ENCODE measurements around the gene EFL1. TPM values are rescaled to one million over a fixed set of nuclear protein-coding genes. Genes with fewer than 3 reads are reported as not detected.
A peak's percentile ranks its signal among the peaks of the same experiment; 100 is the strongest.
"Not testable (repeated sequence)": the region's sequence is repeated elsewhere in the genome, so short reads cannot be mapped to it uniquely, and the experiment has no call there.

The EFL1 gene
- total and polyA plus RNA-seq, 2 donors, result 10.4 to 25.5 TPM

- H3K27ac ChIP-seq (ENCODE audit: low read depth in 1 of 2, low read length in 1 of 2), result no peak overlapping the region
- no peaks in the 10 kb centered on the region for H3K9me3 ChIP-seq (ENCODE audit: control insufficient read depth in 2 of 2, insufficient read depth in 1 of 2, low read length in 1 of 2)
- peaks cover 7 to 27% of the 10 kb centered on the region in 2 donors for H3K4me1 ChIP-seq (ENCODE audit: control insufficient read depth in 2 of 2, insufficient read depth in 2 of 2, low read length in 2 of 2)
- H3K4me3 ChIP-seq (ENCODE audit: low read length in 2 of 2), result no peak overlapping the region
- 93% methylated on average over 3 of the region's 3 CpGs for WGBS
- H3K27me3 ChIP-seq (ENCODE audit: control insufficient read depth in 2 of 2, insufficient read depth in 1 of 2, low read length in 1 of 2), result no peaks in the 10 kb centered on the region
- H3K36me3 ChIP-seq (ENCODE audit: control insufficient read depth in 2 of 2, insufficient read depth in 2 of 2, low read length in 1 of 2), result no peaks in the 10 kb centered on the region
- DNase-seq (ENCODE audit: low read depth in 6 of 9, low spot score in 9 of 9), result no peak
These were observed 38.9 kb upstream of the EFL1 start for GRCh38 chr15:82301296-82302016.

GRCh38 chr15:82300883-82301282 lies 38.3 kb upstream of the EFL1 start:
- no peak for DNase-seq (ENCODE audit: low read depth in 6 of 9, low spot score in 9 of 9)
- no peaks in the 10 kb centered on the region for H3K27me3 ChIP-seq (ENCODE audit: control insufficient read depth in 2 of 2, insufficient read depth in 1 of 2, low read length in 1 of 2)
- H3K4me3 ChIP-seq (ENCODE audit: low read length in 2 of 2), result no peak overlapping the region
- H3K27ac ChIP-seq (ENCODE audit: low read depth in 1 of 2, low read length in 1 of 2), result no peak overlapping the region
- peaks cover 7 to 27% of the 10 kb centered on the region in 2 donors for H3K4me1 ChIP-seq (ENCODE audit: control insufficient read depth in 2 of 2, insufficient read depth in 2 of 2, low read length in 2 of 2)
- over 99% methylated on average over 7 of the region's 7 CpGs for WGBS
- no peaks in the 10 kb centered on the region for H3K36me3 ChIP-seq (ENCODE audit: control insufficient read depth in 2 of 2, insufficient read depth in 2 of 2, low read length in 1 of 2)
- H3K9me3 ChIP-seq (ENCODE audit: control insufficient read depth in 2 of 2, insufficient read depth in 1 of 2, low read length in 1 of 2), result no peaks in the 10 kb centered on the region

DNA sequence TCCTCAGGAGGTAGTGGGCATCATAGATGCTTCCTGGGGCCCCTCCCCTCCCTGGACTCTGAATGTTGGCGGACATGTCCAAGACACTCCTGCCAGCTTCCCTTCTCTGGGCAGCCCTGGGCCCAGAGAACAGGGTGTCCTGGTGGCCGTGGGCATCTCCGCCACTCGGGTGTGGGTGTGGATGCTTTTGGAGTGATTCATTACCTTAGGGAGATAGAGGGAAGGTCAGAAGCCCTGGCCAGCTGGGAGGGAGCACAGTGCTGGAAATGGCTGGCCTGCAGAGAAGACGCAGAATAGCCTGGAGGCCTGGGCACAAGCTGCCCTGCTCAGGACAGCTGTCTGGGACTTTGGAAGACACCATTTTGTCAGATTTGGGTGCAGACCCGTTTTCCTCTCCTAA lies 37.8 kb upstream of the EFL1 start:
- H3K36me3 ChIP-seq (ENCODE audit: control insufficient read depth in 2 of 2, insufficient read depth in 2 of 2, low read length in 1 of 2); H3K27ac ChIP-seq (ENCODE audit: low read depth in 1 of 2, low read length in 1 of 2); DNase-seq (ENCODE audit: low read depth in 6 of 9, low spot score in 9 of 9); H3K9me3 ChIP-seq (ENCODE audit: control insufficient read depth in 2 of 2, insufficient read depth in 1 of 2, low read length in 1 of 2); H3K4me3 ChIP-seq (ENCODE audit: low read length in 2 of 2); H3K27me3 ChIP-seq (ENCODE audit: control insufficient read depth in 2 of 2, insufficient read depth in 1 of 2, low read length in 1 of 2): not testable (repeated sequence)
- WGBS, result 97% methylated on average over 6 of the region's 6 CpGs
- peaks cover 7 to 26% of the 10 kb centered on the region in 2 donors for H3K4me1 ChIP-seq (ENCODE audit: control insufficient read depth in 2 of 2, insufficient read depth in 2 of 2, low read length in 2 of 2)

DNA sequence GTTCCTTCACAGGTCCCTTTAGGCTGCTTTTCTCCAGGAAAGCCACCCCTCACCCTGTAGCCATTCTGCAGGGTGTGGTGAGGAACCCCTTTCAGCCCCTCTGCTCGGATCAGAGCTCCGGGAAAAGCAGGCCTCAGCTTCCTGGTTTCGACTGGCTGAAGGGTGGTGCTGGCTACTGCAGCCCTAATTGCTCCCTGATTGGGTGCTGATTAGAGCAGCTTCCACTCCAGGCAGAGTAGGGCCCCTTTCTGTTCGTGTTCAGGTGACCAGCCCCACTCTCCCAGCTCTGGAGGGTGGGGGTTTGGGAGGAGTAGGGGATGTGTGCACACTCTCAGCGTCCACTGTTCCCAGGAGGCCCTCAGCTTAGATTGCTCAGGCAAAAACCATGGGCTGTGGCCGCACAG lies 37.0 kb upstream of the EFL1 start:
- H3K4me1 ChIP-seq (ENCODE audit: control insufficient read depth in 2 of 2, insufficient read depth in 2 of 2, low read length in 2 of 2), result peaks cover 7 to 20% of the 10 kb centered on the region in 2 donors
- not testable (repeated sequence) for H3K4me3 ChIP-seq (ENCODE audit: low read length in 2 of 2); H3K9me3 ChIP-seq (ENCODE audit: control insufficient read depth in 2 of 2, insufficient read depth in 1 of 2, low read length in 1 of 2); DNase-seq (ENCODE audit: low read depth in 6 of 9, low spot score in 9 of 9); H3K27me3 ChIP-seq (ENCODE audit: control insufficient read depth in 2 of 2, insufficient read depth in 1 of 2, low read length in 1 of 2); H3K27ac ChIP-seq (ENCODE audit: low read depth in 1 of 2, low read length in 1 of 2); H3K36me3 ChIP-seq (ENCODE audit: control insufficient read depth in 2 of 2, insufficient read depth in 2 of 2, low read length in 1 of 2)
- 93% methylated on average over 3 of the region's 6 CpGs for WGBS

DNA sequence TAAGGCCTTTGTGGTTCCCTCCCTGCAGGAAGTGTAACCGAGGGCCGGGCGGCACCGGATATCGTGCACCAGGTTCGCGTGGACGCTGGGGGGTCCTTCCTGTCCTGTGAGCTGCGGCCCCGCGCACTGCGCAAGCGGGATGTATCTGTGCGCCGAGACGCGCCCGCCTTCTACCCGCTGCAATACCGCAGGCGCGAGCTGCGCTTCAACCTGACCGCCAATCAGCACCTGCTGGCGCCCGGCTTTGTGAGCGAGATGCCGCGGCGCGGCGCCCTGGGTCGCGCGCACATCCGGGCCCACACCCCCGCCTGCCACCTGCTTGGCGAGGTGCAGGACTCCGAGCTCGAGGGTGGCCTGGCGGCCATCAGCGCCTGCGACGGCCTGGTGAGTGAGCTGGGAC lies 36.0 kb upstream of the EFL1 start:
- no peaks in the 10 kb centered on the region for H3K27me3 ChIP-seq (ENCODE audit: control insufficient read depth in 2 of 2, insufficient read depth in 1 of 2, low read length in 1 of 2)
- H3K9me3 ChIP-seq (ENCODE audit: control insufficient read depth in 2 of 2, insufficient read depth in 1 of 2, low read length in 1 of 2), result no peaks in the 10 kb centered on the region
- peaks cover 7 to 17% of the 10 kb centered on the region in 2 donors for H3K4me1 ChIP-seq (ENCODE audit: control insufficient read depth in 2 of 2, insufficient read depth in 2 of 2, low read length in 2 of 2)
- H3K4me3 ChIP-seq (ENCODE audit: low read length in 2 of 2), result peak overlapping the region; percentile 10 to 11
- DNase-seq (ENCODE audit: low read depth in 6 of 9, low spot score in 9 of 9), result peak in 8 of 9 donors; percentile 43 to 84 (median 63)
- H3K36me3 ChIP-seq (ENCODE audit: control insufficient read depth in 2 of 2, insufficient read depth in 2 of 2, low read length in 1 of 2), result no peaks in the 10 kb centered on the region
- H3K27ac ChIP-seq (ENCODE audit: low read depth in 1 of 2, low read length in 1 of 2), result peak overlapping the region; percentile 53 to 62
- 16% methylated on average over 44 of the region's 44 CpGs for WGBS

GRCh38 chr15:82298032-82298431 lies 35.5 kb upstream of the EFL1 start:
- no peak for DNase-seq (ENCODE audit: low read depth in 6 of 9, low spot score in 9 of 9)

GRCh38 chr15:82297546-82297945 lies 35.0 kb upstream of the EFL1 start:
- Histone ChIP-seq H3K36me3 (ENCODE audit: control insufficient read depth in 2 of 2, insufficient read depth in 2 of 2, low read length in 1 of 2) (no peaks in the 10 kb centered on the region), H3K4me3 (ENCODE audit: low read length in 2 of 2) (no peak overlapping the region), H3K27me3 (ENCODE audit: control insufficient read depth in 2 of 2, insufficient read depth in 1 of 2, low read length in 1 of 2) (no peaks in the 10 kb centered on the region), H3K27ac (ENCODE audit: low read depth in 1 of 2, low read length in 1 of 2) (no peak overlapping the region), H3K4me1 (ENCODE audit: control insufficient read depth in 2 of 2, insufficient read depth in 2 of 2, low read length in 2 of 2) (peaks cover 7 to 17% of the 10 kb centered on the region in 2 donors), H3K9me3 (ENCODE audit: control insufficient read depth in 2 of 2, insufficient read depth in 1 of 2, low read length in 1 of 2) (no peaks in the 10 kb centered on the region)
- DNase-seq (ENCODE audit: low read depth in 6 of 9, low spot score in 9 of 9), result no peak
- WGBS, result 97% methylated on average over 5 of the region's 5 CpGs

More at GRCh38 chr15:82298032-82298431, 35.5 kb upstream of the EFL1 start:
- 97% methylated on average over 13 of the region's 13 CpGs for WGBS
- Histone ChIP-seq H3K36me3 (ENCODE audit: control insufficient read depth in 2 of 2, insufficient read depth in 2 of 2, low read length in 1 of 2) (no peaks in the 10 kb centered on the region), H3K4me3 (ENCODE audit: low read length in 2 of 2) (peak overlapping the region in 1 of 2 donors; percentile 10), H3K9me3 (ENCODE audit: control insufficient read depth in 2 of 2, insufficient read depth in 1 of 2, low read length in 1 of 2) (no peaks in the 10 kb centered on the region), H3K4me1 (ENCODE audit: control insufficient read depth in 2 of 2, insufficient read depth in 2 of 2, low read length in 2 of 2) (peaks cover 7 to 17% of the 10 kb centered on the region in 2 donors), H3K27me3 (ENCODE audit: control insufficient read depth in 2 of 2, insufficient read depth in 1 of 2, low read length in 1 of 2) (no peaks in the 10 kb centered on the region), H3K27ac (ENCODE audit: low read depth in 1 of 2, low read length in 1 of 2) (peak overlapping the region; percentile 53 to 62)

- WGBS, result 89% methylated on average over 11 of the region's 11 CpGs
- Histone ChIP-seq H3K4me1 (ENCODE audit: control insufficient read depth in 2 of 2, insufficient read depth in 2 of 2, low read length in 2 of 2) (peaks cover 7 to 17% of the 10 kb centered on the region in 2 donors), H3K27ac (ENCODE audit: low read depth in 1 of 2, low read length in 1 of 2) (no peak overlapping the region), H3K36me3 (ENCODE audit: control insufficient read depth in 2 of 2, insufficient read depth in 2 of 2, low read length in 1 of 2) (no peaks in the 10 kb centered on the region), H3K27me3 (ENCODE audit: control insufficient read depth in 2 of 2, insufficient read depth in 1 of 2, low read length in 1 of 2) (no peaks in the 10 kb centered on the region), H3K9me3 (ENCODE audit: control insufficient read depth in 2 of 2, insufficient read depth in 1 of 2, low read length in 1 of 2) (no peaks in the 10 kb centered on the region), H3K4me3 (ENCODE audit: low read length in 2 of 2) (no peak overlapping the region)
- DNase-seq (ENCODE audit: low read depth in 6 of 9, low spot score in 9 of 9), result no peak
These were observed 31.6 kb upstream of the EFL1 start for GRCh38 chr15:82294061-82294690.

DNA sequence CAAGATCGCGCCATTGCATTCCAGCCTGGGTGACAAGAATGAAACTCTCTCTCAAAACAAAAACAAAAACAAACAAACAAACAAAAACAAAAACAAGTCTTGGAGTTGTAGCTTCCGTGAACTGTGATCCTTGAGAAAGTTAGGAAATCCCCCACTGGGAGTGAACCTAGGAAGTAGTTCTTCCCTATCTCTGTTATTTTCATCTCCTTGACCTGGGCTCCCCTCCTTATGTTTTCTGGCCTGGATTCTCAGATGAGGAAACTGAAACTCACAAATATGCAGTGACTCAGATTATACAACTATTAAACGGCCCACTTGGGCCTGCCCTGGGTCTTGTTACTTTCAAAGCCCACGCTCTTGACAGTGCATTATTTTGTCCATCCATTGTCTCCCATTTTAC lies 29.7 kb upstream of the EFL1 start:
- Histone ChIP-seq H3K9me3 (ENCODE audit: control insufficient read depth in 2 of 2, insufficient read depth in 1 of 2, low read length in 1 of 2) (no peaks in the 10 kb centered on the region), H3K36me3 (ENCODE audit: control insufficient read depth in 2 of 2, insufficient read depth in 2 of 2, low read length in 1 of 2) (no peaks in the 10 kb centered on the region), H3K4me3 (ENCODE audit: low read length in 2 of 2) (no peak overlapping the region), H3K4me1 (ENCODE audit: control insufficient read depth in 2 of 2, insufficient read depth in 2 of 2, low read length in 2 of 2) (peaks cover 0 to 2% of the 10 kb centered on the region in 2 donors), H3K27me3 (ENCODE audit: control insufficient read depth in 2 of 2, insufficient read depth in 1 of 2, low read length in 1 of 2) (no peaks in the 10 kb centered on the region), H3K27ac (ENCODE audit: low read depth in 1 of 2, low read length in 1 of 2) (no peak overlapping the region)
- 96% methylated on average over 5 of the region's 5 CpGs for WGBS
- DNase-seq (ENCODE audit: low read depth in 6 of 9, low spot score in 9 of 9), result no peak
